Vagina (tissue), 2 donors: ENCODE measurements around the gene CD81.

ENCODE experiments used
- CTCF ChIP-seq, 3 experiments: fragments of 450-650 bp in 2 of 3; fragments of 200-600 bp in 1 of 3; sonication (generic) in 1 of 3; IDR thresholded peaks; one replicate each; pipeline ENCODE4 v1.5.1; 2017 to 2019; ENCODE audit warnings: antibody characterized with exemption in 3 of 3, mild to moderate bottlenecking in 2 of 3, moderate library complexity in 2 of 3
- POLR2A ChIP-seq, 2 donors: fragments of 450-650 bp; IDR thresholded peaks; one replicate each; pipeline ENCODE4 v1.6.1; 2017; ENCODE audit warnings: antibody characterized with exemption in 2 of 2, mild to moderate bottlenecking in 2 of 2, moderate library complexity in 2 of 2
- POLR2AphosphoS5 ChIP-seq, 2 donors: sonication (generic); formaldehyde crosslinking; IDR thresholded peaks; one replicate each; pipeline ENCODE4 v1.9.0; 2017; ENCODE audit warnings: antibody characterized with exemption in 2 of 2, mild to moderate bottlenecking in 2 of 2, low read depth in 1 of 2; ENCODE audit not compliant: insufficient read depth in 1 of 2

DNA sequence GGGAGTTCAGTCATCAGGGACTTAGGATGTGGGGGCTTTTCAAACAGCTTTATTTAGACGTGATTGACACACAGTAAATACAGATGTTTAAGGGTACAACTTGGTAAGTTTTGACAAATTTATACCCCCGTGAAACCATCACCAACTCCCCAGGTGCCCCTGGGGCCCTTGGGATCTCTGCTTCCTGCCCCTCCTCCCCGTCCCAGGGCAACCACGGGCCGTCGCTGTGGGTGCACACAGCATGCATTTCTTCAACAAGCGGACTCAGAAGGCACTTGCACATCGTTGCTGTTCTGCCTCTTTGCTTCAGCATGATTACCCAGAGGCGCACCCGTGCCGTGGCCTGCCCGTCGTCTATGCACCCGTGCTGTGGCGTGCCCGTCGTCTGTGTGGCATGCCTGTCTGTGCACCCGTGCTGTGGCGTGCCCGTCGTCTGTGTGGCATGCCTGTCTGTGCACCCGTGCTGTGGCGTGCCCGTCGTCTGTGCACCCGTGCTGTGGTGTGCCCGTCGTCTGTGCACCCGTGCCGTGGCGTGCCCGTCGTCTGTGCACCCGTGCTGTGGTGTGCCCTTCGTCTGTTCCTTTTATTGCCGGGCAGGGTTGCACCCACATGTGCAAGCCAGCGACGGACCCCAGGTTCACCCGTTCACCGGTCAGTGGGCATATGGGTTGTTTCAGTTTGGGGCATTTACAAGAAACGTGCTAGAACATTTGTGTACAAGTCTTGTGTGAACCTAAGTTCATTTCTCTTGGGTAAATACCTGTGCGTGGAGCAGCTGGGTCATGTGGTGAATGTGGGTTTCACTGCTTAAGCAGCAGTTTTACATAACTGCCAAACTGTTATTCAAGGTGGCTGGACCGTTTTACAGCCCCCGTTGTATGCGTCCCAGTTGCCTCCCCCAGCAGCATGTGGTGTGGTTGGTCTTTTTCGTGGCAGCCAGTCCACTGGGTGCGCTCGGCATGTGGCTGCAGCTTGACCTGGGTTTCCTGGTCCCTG lies 8.3 kb downstream of the CD81 start:
- no peak for TF ChIP-seq CTCF (IDR thresholded peaks at IDR 0.05)
- TF ChIP-seq POLR2AphosphoS5 (IDR thresholded peaks at IDR 0.05; ENCODE audit: insufficient read depth in 1 of 2, low read depth in 1 of 2), result no peak
- no peak for TF ChIP-seq POLR2A (IDR thresholded peaks at IDR 0.05)
